ENCODE data around the gene HSD3B2. TPM values are rescaled to one million over a fixed set of nuclear protein-coding genes. Genes with fewer than 3 reads are reported as not detected.
"Not testable (repeated sequence)": the region's sequence is repeated elsewhere in the genome, so short reads cannot be mapped to it uniquely, and the experiment has no call there.

The HSD3B2 gene
- polyA plus RNA-seq, 1 donor (not counting 4 experiments of a cell fraction or from before 2014, with no cell fraction given), result not detected

DNA sequence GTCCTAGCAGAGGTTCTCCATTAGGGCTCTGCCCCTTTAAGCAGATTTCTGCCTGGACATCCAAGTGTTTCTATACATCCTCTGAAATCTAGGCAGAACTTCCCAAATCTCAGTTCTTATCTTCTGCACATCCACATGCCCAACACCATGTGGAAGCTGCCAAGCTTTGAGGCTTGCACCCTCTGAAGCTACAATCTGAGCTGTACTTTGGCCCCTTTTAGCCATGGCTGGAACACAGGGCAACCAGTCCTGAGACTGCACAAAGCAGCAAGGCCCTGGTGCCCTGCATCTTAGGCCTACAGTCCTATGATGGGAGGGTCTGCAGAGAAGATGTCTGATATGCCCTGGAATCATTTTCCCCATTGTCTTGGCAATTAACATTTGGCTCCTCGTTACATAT lies 38.4 kb upstream of the HSD3B2 start:
- H2AFZ ChIP-seq (ENCODE audit: control insufficient read depth, low read length), result no peak overlapping the region
- FAIRE-seq, result no peak

DNA sequence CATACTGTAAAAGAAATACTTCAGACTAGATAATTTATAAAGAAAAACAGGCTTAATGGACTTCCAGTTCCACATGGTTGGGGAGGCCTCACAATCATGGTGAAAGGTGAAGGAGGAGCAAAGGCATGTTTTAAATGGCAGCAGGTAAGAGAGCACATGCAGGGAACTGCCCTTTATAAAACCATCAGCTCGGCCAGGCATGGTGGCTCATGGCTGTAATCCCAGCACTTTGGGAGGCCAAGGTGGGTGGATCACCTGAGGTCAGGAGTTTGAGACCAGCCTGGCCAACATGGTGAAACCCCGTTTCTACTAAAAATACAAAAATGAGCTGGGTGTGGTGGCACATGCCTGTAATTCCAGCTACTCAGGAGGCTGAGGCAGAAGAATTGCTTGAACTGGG lies 37.4 kb upstream of the HSD3B2 start:
- H3K9me3 ChIP-seq (ENCODE audit: control insufficient read depth, low read depth, low read length); H3K4me2 ChIP-seq (ENCODE audit: control insufficient read depth, extremely low read depth, insufficient read depth, low read depth, low read length); dilution Hi-C loops (cut with MboI; ENCODE audit: extremely low pct_ligation_motif_present, low sequenced_read_pairs); H4K20me1 ChIP-seq (ENCODE audit: control insufficient read depth, extremely low read depth, insufficient read depth, low read length); H3K4me3 ChIP-seq (ENCODE audit: control insufficient read depth in 2 of 3, extremely low read depth in 1 of 3, insufficient read depth in 2 of 3, low read depth in 1 of 3, low read length in 3 of 3); FAIRE-seq; H3K9me1 ChIP-seq (ENCODE audit: control insufficient read depth, extremely low read depth, insufficient read depth, low read length); H3K36me3 ChIP-seq (ENCODE audit: control insufficient read depth in 2 of 2, extremely low read depth in 1 of 2, insufficient read depth in 2 of 2, low read length in 2 of 2); H3K79me2 ChIP-seq (ENCODE audit: control insufficient read depth, insufficient read depth, low read length); H3K27me3 ChIP-seq (ENCODE audit: control insufficient read depth, extremely low read depth, insufficient read depth, low read length); DNase-seq (ENCODE audit: low read depth, low spot score); H2AFZ ChIP-seq (ENCODE audit: control insufficient read depth, low read length); H3K27ac ChIP-seq (ENCODE audit: control insufficient read depth, insufficient read depth, low read length); H3K9ac ChIP-seq (ENCODE audit: control insufficient read depth, extremely low read depth, insufficient read depth, low read length): not testable (repeated sequence)
- peaks cover 12% of the 10 kb centered on the region for H3K4me1 ChIP-seq (ENCODE audit: control insufficient read depth, extremely low read depth, insufficient read depth, low read length)

More for the DNA sequence above, 38.4 kb upstream of the HSD3B2 start:
- no peaks in the 10 kb centered on the region for H3K9me3 ChIP-seq (ENCODE audit: control insufficient read depth, low read depth, low read length)
- H3K27me3 ChIP-seq (ENCODE audit: control insufficient read depth, extremely low read depth, insufficient read depth, low read length), result no peaks in the 10 kb centered on the region
- H3K27ac ChIP-seq (ENCODE audit: control insufficient read depth, insufficient read depth, low read length), result no peak overlapping the region
- DNase-seq (ENCODE audit: low read depth, low spot score), result no peak
- H3K4me2 ChIP-seq (ENCODE audit: control insufficient read depth, extremely low read depth, insufficient read depth, low read depth, low read length), result no peak overlapping the region
- TF ChIP-seq, protein P1, sequence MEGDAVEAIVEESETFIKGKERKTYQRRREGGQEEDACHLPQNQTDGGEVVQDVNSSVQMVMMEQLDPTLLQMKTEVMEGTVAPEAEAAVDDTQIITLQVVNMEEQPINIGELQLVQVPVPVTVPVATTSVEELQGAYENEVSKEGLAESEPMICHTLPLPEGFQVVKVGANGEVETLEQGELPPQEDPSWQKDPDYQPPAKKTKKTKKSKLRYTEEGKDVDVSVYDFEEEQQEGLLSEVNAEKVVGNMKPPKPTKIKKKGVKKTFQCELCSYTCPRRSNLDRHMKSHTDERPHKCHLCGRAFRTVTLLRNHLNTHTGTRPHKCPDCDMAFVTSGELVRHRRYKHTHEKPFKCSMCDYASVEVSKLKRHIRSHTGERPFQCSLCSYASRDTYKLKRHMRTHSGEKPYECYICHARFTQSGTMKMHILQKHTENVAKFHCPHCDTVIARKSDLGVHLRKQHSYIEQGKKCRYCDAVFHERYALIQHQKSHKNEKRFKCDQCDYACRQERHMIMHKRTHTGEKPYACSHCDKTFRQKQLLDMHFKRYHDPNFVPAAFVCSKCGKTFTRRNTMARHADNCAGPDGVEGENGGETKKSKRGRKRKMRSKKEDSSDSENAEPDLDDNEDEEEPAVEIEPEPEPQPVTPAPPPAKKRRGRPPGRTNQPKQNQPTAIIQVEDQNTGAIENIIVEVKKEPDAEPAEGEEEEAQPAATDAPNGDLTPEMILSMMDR (optimal IDR thresholded peaks at IDR 0.05 in 1 of 3, IDR thresholded peaks at IDR 0.05 in 1 of 3, conservative IDR thresholded peaks at IDR 0.05 in 1 of 3; ENCODE audit: extremely low read depth in 1 of 3, insufficient read depth in 2 of 3, low read length in 3 of 3), result no peak
- no peak for TF ChIP-seq EZH2 (IDR thresholded peaks at IDR 0.05; ENCODE audit: low read length)
- H3K4me1 ChIP-seq (ENCODE audit: control insufficient read depth, extremely low read depth, insufficient read depth, low read length), result peaks cover 12% of the 10 kb centered on the region
- H3K9ac ChIP-seq (ENCODE audit: control insufficient read depth, extremely low read depth, insufficient read depth, low read length), result no peak overlapping the region
- H3K4me3 ChIP-seq (ENCODE audit: control insufficient read depth in 2 of 3, extremely low read depth in 1 of 3, insufficient read depth in 2 of 3, low read depth in 1 of 3, low read length in 3 of 3), result no peak overlapping the region
- dilution Hi-C loops (cut with MboI; ENCODE audit: extremely low pct_ligation_motif_present, low sequenced_read_pairs), result no loop called here
- H4K20me1 ChIP-seq (ENCODE audit: control insufficient read depth, extremely low read depth, insufficient read depth, low read length), result no peaks in the 10 kb centered on the region
- no peaks in the 10 kb centered on the region for H3K9me1 ChIP-seq (ENCODE audit: control insufficient read depth, extremely low read depth, insufficient read depth, low read length)
- no peaks in the 10 kb centered on the region for H3K79me2 ChIP-seq (ENCODE audit: control insufficient read depth, insufficient read depth, low read length)
- H3K36me3 ChIP-seq (ENCODE audit: control insufficient read depth in 2 of 2, extremely low read depth in 1 of 2, insufficient read depth in 2 of 2, low read length in 2 of 2), result no peaks in the 10 kb centered on the region

DNA sequence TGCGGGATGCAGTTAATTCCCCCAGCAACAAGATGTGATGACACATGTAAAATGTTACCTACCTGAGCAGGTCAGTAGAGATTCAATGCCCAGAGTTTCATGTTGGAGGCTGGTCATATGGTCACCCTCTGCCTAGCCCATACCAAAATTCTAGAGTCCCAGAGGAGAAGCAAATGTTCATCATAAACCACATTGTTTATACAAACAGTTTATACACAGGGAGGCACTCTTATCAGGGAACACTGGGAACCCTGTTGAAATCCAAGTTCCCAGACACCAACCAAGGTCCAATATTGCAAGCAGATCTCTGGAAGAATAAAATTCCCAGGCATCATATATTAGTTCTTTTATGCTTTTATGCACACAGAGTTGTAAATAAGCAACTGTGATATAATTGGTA lies 35.8 kb upstream of the HSD3B2 start:
- peaks cover 5% of the 10 kb centered on the region for H3K4me1 ChIP-seq (ENCODE audit: control insufficient read depth, extremely low read depth, insufficient read depth, low read length)
- H3K9me3 ChIP-seq (ENCODE audit: control insufficient read depth, low read depth, low read length), result no peaks in the 10 kb centered on the region
- FAIRE-seq (peak; percentile 13), DNase-seq (ENCODE audit: low read depth, low spot score) (no peak)
- H3K36me3 ChIP-seq (ENCODE audit: control insufficient read depth in 2 of 2, extremely low read depth in 1 of 2, insufficient read depth in 2 of 2, low read length in 2 of 2), result no peaks in the 10 kb centered on the region
- no peaks in the 10 kb centered on the region for H3K9me1 ChIP-seq (ENCODE audit: control insufficient read depth, extremely low read depth, insufficient read depth, low read length)
- H3K9ac ChIP-seq (ENCODE audit: control insufficient read depth, extremely low read depth, insufficient read depth, low read length), result no peak overlapping the region
- dilution Hi-C loops (cut with MboI; ENCODE audit: extremely low pct_ligation_motif_present, low sequenced_read_pairs), result no loop called here
- H3K27me3 ChIP-seq (ENCODE audit: control insufficient read depth, extremely low read depth, insufficient read depth, low read length), result no peaks in the 10 kb centered on the region
- no peaks in the 10 kb centered on the region for H4K20me1 ChIP-seq (ENCODE audit: control insufficient read depth, extremely low read depth, insufficient read depth, low read length)
- no peak overlapping the region for H3K4me3 ChIP-seq (ENCODE audit: control insufficient read depth in 2 of 3, extremely low read depth in 1 of 3, insufficient read depth in 2 of 3, low read depth in 1 of 3, low read length in 3 of 3)
- H3K4me2 ChIP-seq (ENCODE audit: control insufficient read depth, extremely low read depth, insufficient read depth, low read depth, low read length), result no peak overlapping the region
- H2AFZ ChIP-seq (ENCODE audit: control insufficient read depth, low read length), result no peak overlapping the region
- no peaks in the 10 kb centered on the region for H3K79me2 ChIP-seq (ENCODE audit: control insufficient read depth, insufficient read depth, low read length)
- H3K27ac ChIP-seq (ENCODE audit: control insufficient read depth, insufficient read depth, low read length), result no peak overlapping the region
- TF ChIP-seq, protein P1 (optimal IDR thresholded peaks at IDR 0.05 in 1 of 3, IDR thresholded peaks at IDR 0.05 in 1 of 3, conservative IDR thresholded peaks at IDR 0.05 in 1 of 3; ENCODE audit: extremely low read depth in 1 of 3, insufficient read depth in 2 of 3, low read length in 3 of 3), result no peak
- TF ChIP-seq EZH2 (IDR thresholded peaks at IDR 0.05; ENCODE audit: low read length), result no peak

All from keratinocyte (primary cell).